Neuron (in vitro differentiated cells): ENCODE measurements around the gene LAIR1.

Experiments
- H2AFZ ChIP-seq: one replicate; pipeline ENCODE4 v1.6.1; 2013; ENCODE audit warnings: low read depth, mild to moderate bottlenecking, inconsistent platforms, low read length, moderate library complexity
- H3K27me3 ChIP-seq: one replicate; pipeline ENCODE4 v1.6.1; 2013; ENCODE audit warnings: low read length; ENCODE audit not compliant: insufficient read depth
- H3K36me3 ChIP-seq: one replicate; pipeline ENCODE4 v1.6.1; 2013; ENCODE audit warnings: low read length; ENCODE audit not compliant: insufficient read depth
- H3K4me1 ChIP-seq: one replicate; pipeline ENCODE4 v1.6.1; 2013; ENCODE audit warnings: low read length; ENCODE audit not compliant: insufficient read depth
- H3K4me3 ChIP-seq: 2 replicates; pipeline ENCODE4 v1.5.1; 2013; ENCODE audit warnings: mild to moderate bottlenecking, low read length, moderate library complexity
- H3K9me3 ChIP-seq: one replicate; pipeline ENCODE4 v1.6.1; 2013; ENCODE audit warnings: low read length

Gene LAIR1

GRCh38 chr19:54351474-54351873, 13.3 kb downstream of the LAIR1 start:
- Histone ChIP-seq H3K4me1 (no peaks in the 10 kb centered on the region), H3K36me3 (no peaks in the 10 kb centered on the region), H3K9me3 (no peaks in the 10 kb centered on the region), H3K27me3 (no peaks in the 10 kb centered on the region), H2AFZ (no peak overlapping the region), H3K4me3 (no peak overlapping the region)

- Histone ChIP-seq H3K27me3 (no peaks in the 10 kb centered on the region), H3K36me3 (no peaks in the 10 kb centered on the region), H2AFZ (no peak overlapping the region), H3K4me1 (no peaks in the 10 kb centered on the region), H3K9me3 (no peaks in the 10 kb centered on the region), H3K4me3 (no peak overlapping the region)
These were observed 18.8 kb downstream of the LAIR1 start for GRCh38 chr19:54345938-54346386.

GRCh38 chr19:54343868-54344267, 20.9 kb downstream of the LAIR1 start:
- Histone ChIP-seq H3K9me3 (no peaks in the 10 kb centered on the region), H3K27me3 (no peaks in the 10 kb centered on the region), H2AFZ (no peak overlapping the region), H3K36me3 (no peaks in the 10 kb centered on the region), H3K4me3 (no peak overlapping the region), H3K4me1 (no peaks in the 10 kb centered on the region)

- Histone ChIP-seq H3K4me3 (no peak overlapping the region), H3K36me3 (no peaks in the 10 kb centered on the region), H3K4me1 (no peaks in the 10 kb centered on the region), H3K27me3 (peaks cover 8% of the 10 kb centered on the region), H2AFZ (no peak overlapping the region), H3K9me3 (no peaks in the 10 kb centered on the region)
These were observed 23.4 kb downstream of the LAIR1 start for GRCh38 chr19:54341295-54341694.

- peaks cover 8% of the 10 kb centered on the region for H3K27me3 ChIP-seq
- H2AFZ ChIP-seq: no peak overlapping the region
- H3K36me3 ChIP-seq: no peaks in the 10 kb centered on the region
- H3K4me1 ChIP-seq: no peaks in the 10 kb centered on the region
- no peak overlapping the region for H3K4me3 ChIP-seq
- no peaks in the 10 kb centered on the region for H3K9me3 ChIP-seq
These were observed 24.9 kb downstream of the LAIR1 start for GRCh38 chr19:54339646-54340358.

GRCh38 chr19:54338521-54338920, 26.2 kb downstream of the LAIR1 start:
- no peaks in the 10 kb centered on the region for H3K4me1 ChIP-seq
- H2AFZ ChIP-seq: no peak overlapping the region
- no peak overlapping the region for H3K4me3 ChIP-seq
- H3K36me3 ChIP-seq: no peaks in the 10 kb centered on the region
- no peaks in the 10 kb centered on the region for H3K9me3 ChIP-seq
- H3K27me3 ChIP-seq: peaks cover 8% of the 10 kb centered on the region

GRCh38 chr19:54337858-54338230, 26.9 kb downstream of the LAIR1 start:
- no peaks in the 10 kb centered on the region for H3K4me1 ChIP-seq
- no peaks in the 10 kb centered on the region for H3K9me3 ChIP-seq
- no peak overlapping the region for H2AFZ ChIP-seq
- H3K27me3 ChIP-seq: peaks cover 8% of the 10 kb centered on the region
- no peak overlapping the region for H3K4me3 ChIP-seq
- no peaks in the 10 kb centered on the region for H3K36me3 ChIP-seq

GRCh38 chr19:54336893-54337857, 27.6 kb downstream of the LAIR1 start:
- Histone ChIP-seq H3K36me3 (no peaks in the 10 kb centered on the region), H2AFZ (no peak overlapping the region), H3K4me1 (no peaks in the 10 kb centered on the region), H3K4me3 (no peak overlapping the region), H3K27me3 (peaks cover 8% of the 10 kb centered on the region), H3K9me3 (no peaks in the 10 kb centered on the region)

GRCh38 chr19:54335979-54336892, 28.5 kb downstream of the LAIR1 start:
- Histone ChIP-seq H3K36me3 (no peaks in the 10 kb centered on the region), H3K4me3 (no peak overlapping the region), H3K9me3 (no peaks in the 10 kb centered on the region), H3K4me1 (no peaks in the 10 kb centered on the region), H2AFZ (no peak overlapping the region), H3K27me3 (peaks cover 8% of the 10 kb centered on the region)

GRCh38 chr19:54335164-54335563, 29.6 kb downstream of the LAIR1 start:
- H2AFZ ChIP-seq: no peak overlapping the region
- no peaks in the 10 kb centered on the region for H3K36me3 ChIP-seq
- H3K4me3 ChIP-seq: no peak overlapping the region

GRCh38 chr19:54333586-54334298, 31.0 kb downstream of the LAIR1 start:
- Histone ChIP-seq H3K4me3 (no peak overlapping the region), H3K9me3 (no peaks in the 10 kb centered on the region), H2AFZ (no peak overlapping the region), H3K36me3 (no peaks in the 10 kb centered on the region), H3K27me3 (peaks cover 8% of the 10 kb centered on the region), H3K4me1 (no peaks in the 10 kb centered on the region)

More at GRCh38 chr19:54335164-54335563, 29.6 kb downstream of the LAIR1 start:
- H3K4me1 ChIP-seq: no peaks in the 10 kb centered on the region
- H3K9me3 ChIP-seq: no peaks in the 10 kb centered on the region
- H3K27me3 ChIP-seq: peaks cover 8% of the 10 kb centered on the region

GRCh38 chr19:54332149-54332548, 32.6 kb downstream of the LAIR1 start:
- Histone ChIP-seq H3K9me3 (no peaks in the 10 kb centered on the region), H3K4me3 (no peak overlapping the region), H3K27me3 (no peaks in the 10 kb centered on the region), H2AFZ (no peak overlapping the region), H3K4me1 (no peaks in the 10 kb centered on the region), H3K36me3 (no peaks in the 10 kb centered on the region)
